NCI-H2107 treated with DMSO at 0.1 percent for 48 hours (cell line): Measurements from ENCODE around the gene CPA4.

Experiments used
- DNase-seq: peaks from one replicate; lab custom pipeline; 2025; ENCODE audit not compliant: unreplicated experiment; lab: John Stamatoyannopoulos, UW

Gene CPA4

DNA sequence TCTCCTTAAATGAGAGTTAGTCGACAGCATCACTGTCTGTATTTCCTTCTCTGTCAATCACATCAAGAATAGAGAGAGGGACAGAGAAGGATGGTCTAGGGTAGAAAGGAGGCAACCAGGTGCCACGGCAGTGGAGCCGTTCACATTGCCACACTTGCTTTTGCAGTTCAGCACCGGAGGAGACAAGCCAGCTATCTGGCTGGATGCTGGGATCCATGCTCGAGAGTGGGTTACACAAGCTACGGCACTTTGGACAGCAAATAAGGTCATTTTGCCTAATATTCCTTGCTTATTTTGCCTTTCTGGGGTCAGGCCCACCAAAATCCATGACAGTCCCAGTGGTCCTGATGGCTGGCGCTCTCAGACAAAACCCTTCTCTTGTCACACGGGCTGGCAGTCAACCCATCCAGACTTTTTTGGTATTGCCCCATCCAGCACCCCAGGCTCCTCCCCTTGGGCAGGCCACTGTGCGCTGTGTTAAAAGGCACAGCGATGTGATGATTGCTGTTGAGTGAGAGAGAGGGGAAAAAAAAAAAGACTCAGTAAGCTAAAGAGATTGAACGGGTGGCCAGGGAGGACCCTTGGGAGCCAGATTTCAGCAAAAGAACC, 17.9 kb upstream of the CPA4 start:
- peak; percentile 66 for DNase-seq

DNA sequence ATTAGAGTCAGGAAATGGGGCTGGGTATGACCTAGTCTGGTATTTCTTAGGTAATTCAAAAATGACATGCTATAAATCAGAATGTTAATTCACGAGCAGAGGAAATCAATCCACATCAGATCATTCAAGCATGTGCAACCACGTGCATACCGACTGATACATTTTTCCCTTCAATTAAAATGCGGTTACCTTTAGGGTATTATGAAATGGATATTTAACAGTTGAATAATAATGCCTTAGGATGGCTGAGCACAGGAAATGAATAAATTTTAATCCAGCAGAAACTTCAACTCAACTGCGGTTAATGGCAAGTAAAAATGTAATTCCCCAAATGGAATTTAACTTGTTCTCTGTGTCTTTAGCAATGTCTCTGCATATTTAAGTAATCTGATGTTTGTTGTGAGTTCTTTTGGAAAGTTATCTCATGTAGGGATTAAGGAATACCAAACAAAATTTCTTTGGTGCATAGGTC, 17.1 kb upstream of the CPA4 start:
- no peak for DNase-seq

- DNase-seq = no peak
Observed at GRCh38 chr7:130276796-130277762, 15.9 kb upstream of the CPA4 start.

DNA sequence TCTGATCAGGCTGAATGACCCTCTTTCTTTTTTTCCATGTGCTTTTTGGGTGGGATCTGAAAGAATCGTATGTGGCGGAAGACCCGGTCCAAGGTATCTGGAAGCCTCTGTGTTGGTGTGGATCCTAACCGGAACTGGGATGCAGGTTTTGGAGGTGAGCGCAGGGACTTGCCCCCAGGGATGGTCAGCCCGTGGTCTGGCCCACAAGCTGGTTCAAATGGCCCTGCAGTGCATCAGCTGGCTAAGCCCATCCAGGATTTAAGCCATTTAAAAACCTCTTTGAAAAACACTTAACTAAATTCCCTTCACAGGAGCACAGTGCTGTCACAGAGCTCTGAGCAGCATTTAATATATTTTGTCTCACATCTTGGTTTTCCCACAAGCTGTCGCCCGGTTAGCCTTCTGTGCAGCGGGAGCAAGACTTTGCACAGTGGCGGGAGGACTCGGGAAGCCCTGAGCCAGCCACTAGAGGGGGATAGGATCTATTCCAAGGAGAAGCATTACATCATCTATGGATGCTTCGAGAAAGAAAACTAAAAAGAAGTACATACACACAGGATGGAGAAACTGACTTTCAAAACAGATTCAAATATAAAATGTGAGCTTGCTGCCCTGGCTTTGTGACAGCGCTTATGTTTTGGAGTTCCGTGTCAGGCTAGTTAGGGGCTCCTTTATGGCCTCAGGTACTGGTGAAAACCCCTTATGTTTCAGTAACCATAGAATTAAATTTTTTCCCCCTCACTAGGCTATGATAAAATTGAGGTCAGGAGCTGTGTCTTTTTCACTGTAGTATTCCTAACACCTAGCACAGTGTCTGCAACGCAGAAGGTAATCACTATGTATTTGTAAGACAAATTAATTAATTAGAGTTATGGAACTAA, 15.0 kb upstream of the CPA4 start:
- peak; percentile 42 for DNase-seq

- no peak for DNase-seq
Observed at GRCh38 chr7:130278860-130279259, 14.1 kb upstream of the CPA4 start.

- no peak for DNase-seq
Observed at GRCh38 chr7:130279286-130279685, 13.7 kb upstream of the CPA4 start.

DNA sequence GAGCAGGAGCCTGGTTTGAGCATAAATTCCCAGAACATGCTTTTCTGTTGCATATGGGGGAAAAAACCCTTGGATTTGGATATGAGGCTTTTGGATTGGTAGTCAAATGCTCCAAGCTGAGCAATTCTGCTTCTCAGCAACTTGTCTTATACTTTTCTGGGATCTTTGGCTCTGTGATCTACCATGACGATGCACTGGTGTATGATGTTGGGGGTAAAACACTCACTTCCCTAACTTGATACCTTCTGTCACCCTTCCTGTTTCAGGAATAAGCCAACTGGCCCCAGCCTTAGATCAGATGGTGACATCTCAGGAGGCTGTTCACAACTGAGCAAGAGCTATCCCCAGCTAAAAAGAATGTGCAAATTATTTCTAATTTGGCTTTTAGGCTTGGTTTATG, 13.1 kb upstream of the CPA4 start:
- no peak for DNase-seq

- DNase-seq = no peak
Observed at GRCh38 chr7:130281260-130281659, 11.7 kb upstream of the CPA4 start.

GRCh38 chr7:130286881-130287280, 6.1 kb upstream of the CPA4 start:
- no peak for DNase-seq

DNA sequence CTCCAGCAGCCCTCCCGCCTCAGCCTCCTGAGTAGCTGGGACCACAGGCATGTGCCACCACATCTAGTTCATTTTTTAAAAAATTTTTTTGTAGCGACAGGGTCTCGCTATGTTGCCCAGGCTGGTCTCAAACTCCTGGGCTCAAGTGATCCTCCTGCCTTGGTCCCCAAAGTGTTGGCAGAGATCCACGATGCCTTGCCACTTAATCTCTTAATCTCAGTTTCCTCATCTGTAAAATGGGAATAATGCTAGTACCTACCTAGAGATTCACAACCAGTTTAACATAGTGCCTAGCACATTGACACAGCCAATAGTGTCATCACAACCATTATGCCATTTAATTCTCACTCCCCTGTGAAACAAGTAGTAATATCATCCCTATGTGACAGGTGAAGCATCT, 4.8 kb upstream of the CPA4 start:
- no peak for DNase-seq

GRCh38 chr7:130288829-130289228, 4.1 kb upstream of the CPA4 start:
- no peak for DNase-seq

DNA sequence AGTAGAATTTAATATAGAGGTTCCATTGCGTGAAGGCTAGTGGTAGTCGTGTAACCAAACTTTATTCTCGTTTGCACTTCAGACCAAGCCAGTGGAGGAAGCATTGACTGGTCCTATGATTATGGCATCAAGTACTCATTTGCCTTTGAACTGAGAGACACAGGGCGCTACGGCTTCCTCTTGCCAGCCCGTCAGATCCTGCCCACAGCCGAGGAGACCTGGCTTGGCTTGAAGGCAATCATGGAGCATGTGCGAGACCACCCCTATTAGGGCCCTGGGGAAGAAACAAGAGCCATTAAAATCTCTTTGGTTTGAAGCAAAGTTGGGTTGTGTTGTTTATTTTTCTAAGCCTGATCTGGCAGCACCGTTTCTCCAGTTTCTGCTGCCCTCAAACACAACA, 3.5 kb upstream of the CPA4 start:
- DNase-seq = no peak

- DNase-seq = no peak
Observed at GRCh38 chr7:130290745-130291144, 2.2 kb upstream of the CPA4 start.

DNA sequence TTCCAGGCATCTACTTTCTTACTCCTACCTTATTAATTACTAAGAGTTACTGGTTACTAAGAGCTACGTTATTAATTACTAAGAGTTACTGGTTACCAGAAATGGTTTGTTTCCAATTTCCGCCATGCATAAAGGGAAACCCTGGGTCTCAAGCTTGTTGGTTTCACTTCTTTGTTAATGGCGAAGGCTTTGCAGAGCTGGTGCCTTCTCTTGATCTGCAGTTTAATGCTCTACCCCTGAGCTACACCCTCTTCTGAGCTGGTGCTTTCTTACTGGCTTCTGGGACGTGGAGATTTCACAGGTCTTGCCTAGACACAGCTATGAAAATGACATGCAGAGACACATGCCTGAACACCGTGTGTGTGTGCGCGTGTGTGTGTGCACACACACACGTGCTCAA, 560 bp downstream of the CPA4 start:
- no peak for DNase-seq

DNA sequence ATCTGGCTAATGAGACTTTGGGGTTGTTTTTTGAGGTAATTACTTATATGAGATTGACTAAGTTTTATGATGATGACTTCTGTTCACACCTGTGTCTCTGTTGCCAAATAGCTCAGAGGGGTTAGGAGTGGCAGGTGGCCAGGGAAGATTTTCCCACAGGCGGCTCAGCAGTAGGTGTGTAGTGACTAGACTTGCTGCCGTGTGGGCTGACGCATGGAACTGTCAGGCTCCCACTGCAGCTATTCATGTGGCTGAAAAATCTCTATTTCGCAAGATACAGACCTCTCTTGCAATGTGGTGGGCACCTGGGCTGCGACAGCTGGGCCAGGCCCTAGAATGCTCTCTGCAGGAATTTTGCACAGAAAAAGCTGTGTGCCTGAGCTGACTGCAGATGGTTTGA, 1.4 kb downstream of the CPA4 start:
- DNase-seq = no peak

GRCh38 chr7:130296221-130296951, 3.4 kb downstream of the CPA4 start:
- no peak for DNase-seq

- DNase-seq = peak; percentile 27
Observed at GRCh38 chr7:130297628-130298543, 4.9 kb downstream of the CPA4 start.

DNA sequence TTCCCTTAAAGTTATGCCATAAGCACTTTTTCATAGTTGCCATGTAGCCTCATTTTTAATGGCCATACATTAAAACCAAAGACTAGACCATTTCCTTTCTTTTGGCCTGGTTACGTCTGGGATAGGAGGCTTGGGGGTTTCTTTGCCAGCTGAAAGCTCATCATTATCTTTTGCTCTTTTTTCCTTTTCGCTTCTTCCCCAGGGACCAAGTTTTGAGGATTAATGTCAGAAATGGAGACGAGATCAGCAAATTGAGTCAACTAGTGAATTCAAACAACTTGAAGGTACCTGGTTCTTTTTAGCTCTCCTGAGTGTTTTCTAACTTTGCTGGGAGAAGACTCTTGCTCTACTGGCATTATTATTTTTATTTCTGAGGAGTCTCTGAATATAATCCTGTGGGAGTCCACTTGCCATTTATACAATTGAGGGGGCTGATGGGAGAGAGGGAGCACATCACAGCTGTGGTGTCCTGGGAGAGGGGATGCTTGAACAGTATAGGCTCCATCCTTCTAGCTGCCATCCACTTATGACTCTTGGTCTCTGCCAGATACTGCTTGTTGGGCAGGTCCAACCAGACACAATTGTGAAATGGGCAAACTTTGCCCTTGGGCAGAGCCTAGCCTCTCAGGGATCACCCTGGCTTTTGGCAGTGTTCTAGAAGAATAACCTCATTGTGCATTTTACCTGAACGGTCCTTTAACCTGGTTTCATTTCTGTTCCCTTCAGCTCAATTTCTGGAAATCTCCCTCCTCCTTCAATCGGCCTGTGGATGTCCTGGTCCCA, 5.8 kb downstream of the CPA4 start:
- DNase-seq = no peak

DNA sequence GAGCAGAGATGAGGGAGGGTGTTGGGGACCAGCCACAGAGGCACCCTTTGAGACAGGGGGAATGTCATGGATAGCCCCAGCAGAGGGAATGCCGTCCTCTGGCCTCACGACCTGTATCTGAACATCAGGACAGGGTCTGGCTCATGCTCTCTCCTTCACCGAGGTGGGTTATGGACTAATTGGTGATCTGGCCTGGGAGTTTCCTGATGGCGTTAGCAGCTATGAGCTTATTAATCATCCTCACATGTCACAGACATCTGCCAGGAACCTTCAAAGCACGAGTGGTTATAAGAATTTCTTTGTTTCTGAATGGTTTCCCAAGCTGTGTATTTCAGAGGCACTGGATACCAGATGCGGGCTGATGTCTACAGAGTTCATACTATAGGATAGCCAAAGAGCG, 6.9 kb downstream of the CPA4 start:
- no peak for DNase-seq
